Activated CD8-positive, alpha-beta T cell treated with anti-CD3 and anti-CD28 coated beads, Interleukin-2, amount 10 ng/mL, durations not matched to agents 7 days and 5 days (primary cell): Measurements from ENCODE around the gene UNC79. TPM values are rescaled to one million over a fixed set of nuclear protein-coding genes. Genes with fewer than 3 reads are reported as not detected.

ENCODE experiments used
- ATAC-seq: fragments of 150-1000 bp; cut with Tn5 transposase; one replicate; pipeline ENCODE4 v1.10.0; 2021; ENCODE audit warnings: moderate library complexity
- CTCF ChIA-PET: fragments of 350-600 bp; sonication (Branson Sonifier 250); formaldehyde crosslinking; loops from one replicate; lab custom pipeline; 2021; ENCODE audit warnings: antibody characterized with exemption; lab: Charles Lee
- POLR2A ChIA-PET: fragments of 350-600 bp; sonication (Branson Sonifier 250); formaldehyde crosslinking; loops from one replicate; lab custom pipeline; 2021; ENCODE audit warnings: antibody characterized with exemption; lab: Charles Lee
- DNase-seq: peaks from one replicate; pipeline ENCODE4 v3.0.0-alpha.2; 2020
- H3K27ac Mint-ChIP-seq: one replicate; pipeline ENCODE4 v1.8.0; 2021; ENCODE audit warnings: mild to moderate bottlenecking, mixed read lengths
- H3K27me3 Mint-ChIP-seq: one replicate; pipeline ENCODE4 v1.8.0; 2021; ENCODE audit warnings: low read depth, mixed read lengths
- H3K36me3 Mint-ChIP-seq: one replicate; pipeline ENCODE4 v1.8.0; 2021; ENCODE audit warnings: low read depth, mixed read lengths
- H3K4me1 Mint-ChIP-seq: one replicate; pipeline ENCODE4 v1.8.0; 2021; ENCODE audit warnings: low read depth, mixed read lengths
- H3K4me3 Mint-ChIP-seq: one replicate; pipeline ENCODE4 v1.8.0; 2021; ENCODE audit warnings: mild to moderate bottlenecking, mixed read lengths
- H3K9me3 Mint-ChIP-seq: one replicate; pipeline ENCODE4 v1.8.0; 2022; ENCODE audit warnings: mixed read lengths; ENCODE audit not compliant: insufficient read depth
- total RNA-seq, 2 experiments: library from RNA; stranded (reverse); gene quantifications; one replicate each; pipeline ENCODE4 v1.2.3, GENCODE V29; 2021

The UNC79 gene
- total RNA-seq, 2 experiments from 2014 or later, result not detected

DNA sequence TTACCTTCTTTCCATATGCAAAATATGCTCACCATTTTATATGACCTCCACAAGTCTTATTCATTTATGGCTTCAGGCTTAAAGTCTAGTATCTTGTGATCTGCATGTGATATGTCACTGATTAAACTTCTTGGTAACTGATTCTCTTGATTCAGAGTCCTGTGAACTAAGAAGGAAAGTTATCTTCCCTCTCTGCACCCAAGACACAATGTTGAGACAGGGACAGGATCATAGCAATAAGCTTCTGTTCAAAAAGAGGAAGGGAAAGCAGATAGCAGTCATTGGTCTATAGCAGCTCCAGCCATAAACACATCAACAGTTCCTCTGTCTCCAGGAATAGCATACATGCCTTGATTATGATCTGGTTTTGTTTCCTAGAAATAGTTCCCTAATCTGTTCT lies 103.1 kb downstream of the UNC79 start:
- no peak overlapping the region for H3K4me3 Mint-ChIP-seq
- H3K4me1 Mint-ChIP-seq, result no peaks in the 10 kb centered on the region
- ATAC-seq (no peak), DNase-seq (no peak)
- CTCF ChIA-PET, result no interaction called here
- H3K36me3 Mint-ChIP-seq, result no peaks in the 10 kb centered on the region
- POLR2A ChIA-PET, result no interaction called here
- H3K27ac Mint-ChIP-seq, result no peak overlapping the region
- no peaks in the 10 kb centered on the region for H3K9me3 Mint-ChIP-seq
- peaks cover 8% of the 10 kb centered on the region for H3K27me3 Mint-ChIP-seq

DNA sequence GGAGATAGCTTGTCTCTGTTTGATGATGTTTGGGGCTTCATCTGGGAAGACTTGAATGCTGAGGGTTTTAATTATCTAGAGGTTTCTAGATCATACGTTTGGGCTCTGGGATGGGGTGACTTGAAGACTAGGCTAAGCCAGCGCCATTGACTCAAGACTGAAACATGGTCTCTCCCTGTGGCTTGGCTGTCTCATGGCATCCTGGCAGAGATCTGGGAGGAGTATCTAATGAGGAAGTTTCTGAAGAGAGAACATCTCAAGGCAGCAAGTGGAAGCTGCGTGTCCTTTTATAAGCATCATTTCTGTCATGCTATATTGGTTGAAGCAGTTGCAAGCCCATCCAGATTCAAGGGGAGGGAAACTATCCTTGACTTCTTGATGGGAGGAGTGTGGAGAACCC lies 104.8 kb downstream of the UNC79 start:
- ChIA-PET CTCF (no interaction called here), POLR2A (no interaction called here)
- no peaks in the 10 kb centered on the region for H3K36me3 Mint-ChIP-seq
- no peak overlapping the region for H3K27ac Mint-ChIP-seq
- ATAC-seq, result no peak
- no peaks in the 10 kb centered on the region for H3K4me1 Mint-ChIP-seq
- no peaks in the 10 kb centered on the region for H3K9me3 Mint-ChIP-seq
- DNase-seq, result no peak
- H3K27me3 Mint-ChIP-seq, result peaks cover 6% of the 10 kb centered on the region
- H3K4me3 Mint-ChIP-seq, result no peak overlapping the region

DNA sequence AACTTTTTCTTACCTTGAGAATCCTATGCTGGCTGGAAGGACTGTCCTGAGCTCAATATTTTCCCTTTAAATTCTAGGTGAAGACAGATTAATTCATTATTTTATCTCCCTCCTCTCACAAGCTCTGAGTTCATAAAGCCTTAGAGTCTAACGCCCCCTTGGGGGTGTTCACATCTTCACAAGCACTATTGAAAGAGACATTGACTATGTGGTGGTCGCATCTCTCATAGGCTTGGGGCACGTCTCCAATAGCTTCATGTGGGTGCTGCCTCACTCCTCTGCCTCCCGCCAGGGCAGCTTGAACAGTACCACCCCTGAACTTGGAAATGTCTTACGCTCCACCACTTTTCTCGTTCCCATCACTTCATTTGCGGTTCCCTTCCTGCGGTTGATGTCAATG lies 106.2 kb downstream of the UNC79 start:
- CTCF ChIA-PET, result interaction anchor here (1.1 to 1.4 kb wide), 2 partner anchors 9 to 300 kb away, joined by 3 read pairs; no protein-coding TSS in a partner anchor

DNA sequence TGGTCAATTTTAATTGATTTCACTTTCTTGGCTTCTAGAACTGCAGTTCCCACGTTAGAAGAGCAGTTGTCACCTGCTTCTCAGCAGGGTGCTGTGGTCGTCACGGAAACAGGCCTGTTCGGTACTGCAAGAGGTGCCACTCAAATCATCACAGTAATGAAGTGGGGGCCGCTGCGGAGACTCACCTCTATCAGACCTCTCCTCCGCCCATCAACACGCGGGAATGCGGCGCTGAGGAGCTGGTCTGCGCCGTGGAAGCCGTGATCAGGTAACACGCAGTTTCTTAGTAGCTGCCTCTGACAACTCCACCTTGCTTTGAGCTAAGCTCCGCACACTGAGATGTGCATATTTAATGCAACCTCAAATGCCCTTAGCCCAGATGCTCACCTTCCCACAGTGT lies 107.2 kb downstream of the UNC79 start:
- ChIA-PET POLR2A (no interaction called here), CTCF (no interaction called here)
- H3K4me1 Mint-ChIP-seq, result no peaks in the 10 kb centered on the region
- H3K36me3 Mint-ChIP-seq, result no peaks in the 10 kb centered on the region
- no peak overlapping the region for H3K27ac Mint-ChIP-seq
- no peak overlapping the region for H3K4me3 Mint-ChIP-seq
- DNase-seq (no peak), ATAC-seq (no peak)
- H3K27me3 Mint-ChIP-seq, result peaks cover 2% of the 10 kb centered on the region
- H3K9me3 Mint-ChIP-seq, result no peaks in the 10 kb centered on the region

More for the DNA sequence above, 106.2 kb downstream of the UNC79 start:
- no peaks in the 10 kb centered on the region for H3K36me3 Mint-ChIP-seq
- no peaks in the 10 kb centered on the region for H3K4me1 Mint-ChIP-seq
- no peak for DNase-seq
- H3K27ac Mint-ChIP-seq, result no peak overlapping the region
- POLR2A ChIA-PET, result no interaction called here
- H3K9me3 Mint-ChIP-seq, result no peaks in the 10 kb centered on the region
- no peak for ATAC-seq
- no peak overlapping the region for H3K4me3 Mint-ChIP-seq
- H3K27me3 Mint-ChIP-seq, result peaks cover 4% of the 10 kb centered on the region

DNA sequence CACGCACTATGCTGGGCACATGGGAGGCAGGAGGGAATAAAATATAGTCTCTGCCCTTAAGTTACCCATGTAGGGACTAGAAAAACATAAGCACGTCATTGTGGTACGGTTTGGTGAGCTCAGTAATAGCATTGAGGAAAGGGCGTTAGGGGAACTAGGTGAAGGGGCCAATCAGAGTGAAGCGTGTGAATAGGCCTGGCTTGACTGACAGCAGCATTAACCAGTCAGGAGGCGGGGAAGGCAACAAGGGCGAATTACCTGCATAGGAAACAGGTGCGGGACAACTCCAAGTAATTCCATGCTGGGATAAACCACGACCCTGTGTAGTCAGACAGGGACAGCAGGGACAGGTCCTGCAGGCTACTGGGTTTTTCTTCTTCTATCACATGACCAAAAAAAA lies 107.7 kb downstream of the UNC79 start:
- no peak overlapping the region for H3K27ac Mint-ChIP-seq

DNA sequence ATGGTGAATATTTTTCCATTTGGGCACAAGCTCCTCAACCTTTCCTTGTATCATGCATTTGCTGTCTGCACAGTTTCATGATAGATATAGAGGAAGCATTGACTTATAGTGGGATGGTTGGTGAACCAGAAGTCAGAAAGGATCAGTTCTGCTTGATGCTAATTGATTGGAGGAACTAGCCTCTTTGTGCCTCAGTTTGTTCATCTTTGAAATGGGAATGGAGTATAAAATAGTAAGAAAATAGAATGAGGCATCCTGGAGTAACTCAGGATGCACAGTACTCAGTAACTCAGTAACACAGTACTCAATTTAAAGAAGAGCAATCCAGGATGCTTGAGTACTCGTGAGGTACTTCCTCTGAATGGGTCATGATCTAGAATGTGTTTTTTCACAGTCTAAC lies 109.5 kb downstream of the UNC79 start:
- Mint-ChIP-seq H3K27ac (no peak overlapping the region), H3K4me1 (no peaks in the 10 kb centered on the region), H3K36me3 (no peaks in the 10 kb centered on the region), H3K4me3 (no peak overlapping the region), H3K27me3 (peaks cover 6% of the 10 kb centered on the region), H3K9me3 (no peaks in the 10 kb centered on the region)
- no peak for ATAC-seq
- CTCF ChIA-PET, result no interaction called here
- POLR2A ChIA-PET, result no interaction called here
- no peak for DNase-seq

More for the DNA sequence above, 107.7 kb downstream of the UNC79 start:
- Mint-ChIP-seq H3K9me3 (no peaks in the 10 kb centered on the region), H3K36me3 (no peaks in the 10 kb centered on the region), H3K4me3 (no peak overlapping the region), H3K4me1 (no peaks in the 10 kb centered on the region), H3K27me3 (peaks cover 2% of the 10 kb centered on the region)
- no peak for ATAC-seq
- POLR2A ChIA-PET, result interaction anchor here (0.6 to 0.7 kb wide), 2 partner anchors 396 to 1125 kb away, joined by 3 to 4 read pairs; no protein-coding TSS in a partner anchor
- DNase-seq, result no peak
- CTCF ChIA-PET, result no interaction called here

DNA sequence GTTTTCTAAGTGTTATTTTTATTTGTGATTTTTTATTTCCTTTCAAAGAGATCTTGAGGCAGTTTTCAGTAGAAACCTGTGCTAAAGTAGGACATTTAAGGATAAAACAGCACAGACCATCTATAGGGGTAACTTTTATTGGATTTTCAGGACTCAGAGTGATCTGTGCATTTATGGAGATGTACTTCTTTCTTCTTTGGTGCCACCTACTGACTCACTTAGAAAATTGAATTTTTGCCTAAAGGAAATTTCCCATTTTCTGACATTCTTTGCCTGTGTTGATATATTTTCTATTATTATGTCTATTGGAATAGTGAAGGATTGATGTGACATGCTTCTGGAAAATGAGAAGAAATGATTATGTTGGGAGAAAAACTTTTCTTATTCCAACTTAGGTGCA lies 113.0 kb downstream of the UNC79 start:
- no peaks in the 10 kb centered on the region for H3K9me3 Mint-ChIP-seq
- H3K4me1 Mint-ChIP-seq, result no peaks in the 10 kb centered on the region
- ChIA-PET CTCF (no interaction called here), POLR2A (no interaction called here)
- no peaks in the 10 kb centered on the region for H3K36me3 Mint-ChIP-seq
- ATAC-seq (no peak), DNase-seq (no peak)
- H3K27me3 Mint-ChIP-seq, result peaks cover 16% of the 10 kb centered on the region
- no peak overlapping the region for H3K27ac Mint-ChIP-seq
- no peak overlapping the region for H3K4me3 Mint-ChIP-seq

DNA sequence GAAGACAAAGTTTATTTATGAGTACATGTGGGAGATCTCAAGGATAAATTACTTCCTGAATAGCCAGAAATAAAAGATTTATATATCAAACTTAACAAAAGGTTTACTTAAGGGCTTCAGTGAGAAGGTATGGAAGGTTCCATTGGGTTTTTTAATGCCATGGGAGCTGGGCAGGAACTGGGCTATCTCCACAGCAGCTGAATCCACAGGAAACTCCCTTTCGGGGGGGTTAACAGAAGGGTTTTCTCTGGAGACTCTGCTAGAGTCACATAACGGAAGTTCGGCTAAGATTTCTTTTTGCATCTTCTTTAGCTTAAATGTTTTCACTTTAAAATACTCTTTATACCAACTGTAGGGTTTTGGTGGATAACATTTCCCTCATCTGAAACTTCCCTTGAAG lies 113.5 kb downstream of the UNC79 start:
- CTCF ChIA-PET, result no interaction called here
- no peak overlapping the region for H3K27ac Mint-ChIP-seq
- ATAC-seq, result no peak

DNA sequence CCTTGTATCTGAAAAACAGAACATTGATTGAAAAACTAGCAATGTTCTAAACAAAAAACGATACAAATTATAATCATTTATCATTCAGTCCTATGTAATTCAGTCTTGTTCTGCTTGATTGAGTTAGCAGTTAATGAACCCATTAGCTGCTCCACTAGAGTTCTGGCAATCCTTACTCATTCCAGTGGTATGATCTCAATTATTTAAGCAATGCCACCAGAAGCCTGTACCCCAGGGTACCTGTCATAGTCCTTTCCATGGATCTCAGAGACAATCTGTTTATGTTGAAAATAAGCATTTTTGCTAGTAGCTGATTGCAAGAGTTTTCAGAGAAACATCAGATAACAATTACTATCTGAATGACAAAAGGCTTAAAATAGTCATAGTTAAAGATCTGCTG lies 115.9 kb downstream of the UNC79 start:
- no peak overlapping the region for H3K27ac Mint-ChIP-seq
- no peaks in the 10 kb centered on the region for H3K9me3 Mint-ChIP-seq
- no peak overlapping the region for H3K4me3 Mint-ChIP-seq
- no peak for DNase-seq
- peaks cover 18% of the 10 kb centered on the region for H3K27me3 Mint-ChIP-seq
- no peaks in the 10 kb centered on the region for H3K36me3 Mint-ChIP-seq
- no peak for ATAC-seq
- CTCF ChIA-PET, result interaction anchor here (1.5 kb wide), 1 partner anchor 10 kb away, joined by 3 read pairs; no protein-coding TSS in a partner anchor
- no peaks in the 10 kb centered on the region for H3K4me1 Mint-ChIP-seq
- POLR2A ChIA-PET, result no interaction called here

More for the DNA sequence above, 113.5 kb downstream of the UNC79 start:
- H3K36me3 Mint-ChIP-seq, result no peaks in the 10 kb centered on the region
- no peak overlapping the region for H3K4me3 Mint-ChIP-seq
- H3K9me3 Mint-ChIP-seq, result no peaks in the 10 kb centered on the region
- DNase-seq, result no peak
- POLR2A ChIA-PET, result no interaction called here
- peaks cover 16% of the 10 kb centered on the region for H3K27me3 Mint-ChIP-seq
- H3K4me1 Mint-ChIP-seq, result no peaks in the 10 kb centered on the region

DNA sequence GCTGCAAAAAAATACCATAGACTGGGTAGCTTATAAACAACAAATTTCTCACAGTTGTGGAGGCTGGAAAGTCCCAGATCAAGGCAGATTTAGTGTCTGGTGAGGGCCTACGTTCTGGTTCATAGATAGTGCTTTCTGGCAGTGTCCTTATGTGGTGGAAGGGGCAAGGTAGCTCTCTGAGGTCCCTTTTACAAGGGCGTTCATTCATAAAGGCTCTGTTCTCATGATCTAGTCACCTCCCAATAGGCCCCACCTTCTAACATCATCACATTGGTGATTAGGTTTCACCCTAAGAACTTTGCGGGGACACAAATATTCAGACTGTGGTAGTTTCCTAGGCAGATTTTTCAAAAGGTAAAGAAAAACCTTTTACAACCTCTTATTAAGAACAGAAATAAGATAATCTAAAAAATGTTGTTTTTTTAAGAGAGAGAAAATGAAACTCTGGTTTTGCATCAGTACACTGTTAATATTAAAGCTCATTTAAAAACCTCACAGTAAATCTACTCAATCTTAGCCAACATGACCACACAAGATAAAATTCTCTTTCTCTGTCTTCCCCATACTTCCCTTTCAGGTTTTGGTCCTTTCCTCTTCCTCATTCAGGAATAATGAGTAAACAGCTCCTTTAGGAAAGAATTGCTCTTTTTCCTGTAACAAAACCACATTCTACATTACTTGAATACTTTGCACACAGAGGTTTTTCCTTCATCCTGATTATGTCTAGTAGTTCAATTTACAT lies 117.5 kb downstream of the UNC79 start:
- peaks cover 25% of the 10 kb centered on the region for H3K27me3 Mint-ChIP-seq
- no peak for DNase-seq

DNA sequence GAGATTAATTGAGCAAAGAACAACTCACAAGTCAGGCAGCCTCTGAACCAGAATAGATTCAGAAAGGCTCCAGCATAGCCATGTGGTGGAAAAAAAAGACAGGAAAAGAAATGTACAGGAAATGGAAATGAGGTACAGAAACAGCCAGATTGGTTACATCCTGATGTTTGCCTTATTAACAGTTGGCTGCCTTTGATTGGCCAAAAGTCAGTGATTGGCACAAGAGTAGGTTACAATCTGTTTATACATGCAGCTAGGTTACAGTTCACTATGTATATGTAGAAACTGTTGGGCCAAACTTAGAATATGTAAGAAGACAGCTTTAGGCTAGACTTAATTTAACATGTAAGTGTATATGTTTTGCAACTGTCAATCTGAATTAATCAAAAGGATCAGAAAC lies 118.9 kb downstream of the UNC79 start:
- no peak overlapping the region for H3K4me3 Mint-ChIP-seq
- H3K27me3 Mint-ChIP-seq, result peaks cover 23% of the 10 kb centered on the region
- no peaks in the 10 kb centered on the region for H3K9me3 Mint-ChIP-seq
- H3K4me1 Mint-ChIP-seq, result no peaks in the 10 kb centered on the region
- POLR2A ChIA-PET, result no interaction called here
- ATAC-seq, result no peak
- CTCF ChIA-PET, result no interaction called here
- DNase-seq, result no peak
- no peak overlapping the region for H3K27ac Mint-ChIP-seq
- no peaks in the 10 kb centered on the region for H3K36me3 Mint-ChIP-seq

More for the DNA sequence above, 117.5 kb downstream of the UNC79 start:
- ATAC-seq, result no peak
- no peak overlapping the region for H3K4me3 Mint-ChIP-seq
- ChIA-PET CTCF (interaction anchor here (0.7 kb wide), 1 partner anchor 9 kb away, joined by 3 read pairs; no protein-coding TSS in a partner anchor), POLR2A (no interaction called here)
- H3K9me3 Mint-ChIP-seq, result no peaks in the 10 kb centered on the region
- H3K4me1 Mint-ChIP-seq, result no peaks in the 10 kb centered on the region
- H3K27ac Mint-ChIP-seq, result no peak overlapping the region
- H3K36me3 Mint-ChIP-seq, result no peaks in the 10 kb centered on the region

DNA sequence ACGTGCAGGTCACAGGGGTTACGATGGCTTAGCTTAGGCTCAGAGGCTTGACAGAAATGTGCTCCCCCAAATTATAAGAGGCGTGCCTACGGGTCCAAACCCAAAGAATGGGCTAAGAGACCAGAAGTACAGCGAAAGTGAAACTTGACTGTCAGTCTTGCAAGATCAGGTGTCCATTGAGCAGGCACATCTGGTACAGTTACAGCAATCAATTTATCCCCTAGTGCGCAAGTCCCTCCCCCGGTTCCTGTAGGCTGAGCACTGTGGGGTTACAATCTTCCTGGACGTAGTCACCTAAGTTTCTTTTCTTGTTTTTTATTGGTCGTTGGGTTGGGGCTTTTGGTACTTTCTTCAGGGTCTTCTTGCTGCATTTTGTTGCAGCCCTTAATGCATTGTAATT lies 134.2 kb downstream of the UNC79 start:
- DNase-seq (no peak), ATAC-seq (no peak)
- POLR2A ChIA-PET, result interaction anchor here (0.6 kb wide), 1 partner anchor 305 kb away, joined by 3 read pairs; no protein-coding TSS in a partner anchor
- Mint-ChIP-seq H3K4me1 (no peaks in the 10 kb centered on the region), H3K36me3 (no peaks in the 10 kb centered on the region), H3K27me3 (no peaks in the 10 kb centered on the region), H3K9me3 (no peaks in the 10 kb centered on the region), H3K4me3 (no peak overlapping the region), H3K27ac (no peak overlapping the region)
- CTCF ChIA-PET, result no interaction called here
